Neural progenitor cell (in vitro differentiated cells): ENCODE measurements around the gene NHP2. TPM values are rescaled to one million over a fixed set of nuclear protein-coding genes. Genes with fewer than 3 reads are reported as not detected.
A peak's percentile ranks its signal among the peaks of the same experiment; 100 is the strongest.

Experiments
- DNase-seq: peaks from one replicate; pipeline ENCODE4 v3.0.0-alpha.2; 2016; ENCODE audit warnings: low spot score
- H2AFZ ChIP-seq: fragments of 200-600 bp; sonication (generic); replicated peaks from 2 replicates; pipeline ENCODE4 v1.6.1; 2016; ENCODE audit warnings: antibody characterized with exemption
- H3F3A ChIP-seq: fragments of 200-600 bp; sonication (generic); 2 replicates; pipeline ENCODE4 v1.6.1; 2016; ENCODE audit warnings: antibody characterized with exemption, low read depth
- H3K27ac ChIP-seq: fragments of 200-600 bp; sonication (generic); 2 replicates; pipeline ENCODE4 v1.5.1; 2016; ENCODE audit warnings: mild to moderate bottlenecking
- H3K27me3 ChIP-seq: fragments of 200-600 bp; sonication (generic); 2 replicates; pipeline ENCODE4 v1.6.1; 2016; ENCODE audit warnings: mild to moderate bottlenecking, moderate library complexity
- H3K36me3 ChIP-seq: fragments of 200-600 bp; sonication (generic); 2 replicates; pipeline ENCODE4 v1.5.1; 2016
- H3K4me1 ChIP-seq: fragments of 200-600 bp; sonication (generic); 2 replicates; pipeline ENCODE4 v1.6.1; 2016; ENCODE audit warnings: mixed run types
- H3K4me2 ChIP-seq: fragments of 200-600 bp; sonication (generic); 2 replicates; pipeline ENCODE4 v1.6.1; 2016
- H3K4me3 ChIP-seq: fragments of 200-600 bp; sonication (generic); 2 replicates; pipeline ENCODE4 v1.5.1; 2016
- H3K79me2 ChIP-seq: fragments of 200-600 bp; sonication (generic); 2 replicates; pipeline ENCODE4 v1.6.1; 2016; ENCODE audit warnings: low read depth
- H3K9ac ChIP-seq: fragments of 200-600 bp; sonication (generic); 2 replicates; pipeline ENCODE4 v1.6.1; 2016
- H3K9me3 ChIP-seq: fragments of 200-600 bp; sonication (generic); 2 replicates; pipeline ENCODE4 v1.5.1; 2016; ENCODE audit warnings: low read depth
- H4K20me1 ChIP-seq: fragments of 200-600 bp; sonication (generic); 2 replicates; pipeline ENCODE4 v1.6.1; 2016; ENCODE audit warnings: low read depth
- H3K27ac Mint-ChIP-seq: 3 replicates; pipeline ENCODE4 v1.8.0; 2021; ENCODE audit warnings: mixed read lengths
- H3K27me3 Mint-ChIP-seq: 2 replicates; pipeline ENCODE4 v1.8.0; 2022; ENCODE audit warnings: low read depth, mild to moderate bottlenecking, inconsistent platforms, moderate library complexity, mixed read lengths; ENCODE audit not compliant: insufficient read depth
- H3K36me3 Mint-ChIP-seq: 3 replicates; pipeline ENCODE4 v1.8.0; 2021; ENCODE audit warnings: mixed read lengths
- H3K4me1 Mint-ChIP-seq: 3 replicates; pipeline ENCODE4 v1.8.0; 2021; ENCODE audit warnings: mixed read lengths
- H3K4me3 Mint-ChIP-seq: 3 replicates; pipeline ENCODE4 v1.8.0; 2021; ENCODE audit warnings: mild to moderate bottlenecking, moderate library complexity, mixed read lengths
- H3K9me3 Mint-ChIP-seq: 3 replicates; pipeline ENCODE4 v1.8.0; 2020; ENCODE audit warnings: mixed read lengths
- EZH2 ChIP-seq: fragments of 200-600 bp; sonication (generic); IDR thresholded peaks from 2 replicates; pipeline ENCODE4 v1.6.1; 2017; ENCODE audit warnings: antibody characterized with exemption, mild to moderate bottlenecking, moderate library complexity
- EZH2phosphoT487 ChIP-seq: fragments of 200-600 bp; sonication (generic); IDR thresholded peaks from 2 replicates; pipeline ENCODE4 v1.6.1; 2017; ENCODE audit warnings: antibody characterized with exemption
- total RNA-seq: library from RNA; depleted of rRNA; stranded (reverse); fragments of >200 nt; gene quantifications from 2 replicates; pipeline ENCODE4 v1.2.3, GENCODE V29; 2015; ENCODE audit warnings: low replicate concordance
- TF ChIP-seq, protein P1 (sequence below): fragments of 200-600 bp; sonication (generic); IDR thresholded peaks from 2 replicates; pipeline ENCODE4 v1.5.1; 2017; ENCODE audit warnings: antibody characterized with exemption, mild to moderate bottlenecking

The NHP2 gene
- total RNA-seq, 1 donor from 2014 or later: 357 TPM

GRCh38 chr5:178115136-178115813 lies 38.4 kb downstream of the NHP2 start:
- Mint-ChIP-seq H3K4me3 (peak overlapping the region; percentile 95), H3K36me3 (no peaks in the 10 kb centered on the region), H3K4me1 (peaks cover 31% of the 10 kb centered on the region), H3K9me3 (no peaks in the 10 kb centered on the region), H3K27me3 (peaks cover 12% of the 10 kb centered on the region), H3K27ac (peak overlapping the region; percentile 99)
- peak overlapping the region; percentile 99 for H3K4me2 ChIP-seq
- H3K4me1 ChIP-seq: peaks cover 29% of the 10 kb centered on the region
- peaks cover 45% of the 10 kb centered on the region for H3F3A ChIP-seq
- peaks cover 43% of the 10 kb centered on the region for H3K79me2 ChIP-seq
- TF ChIP-seq EZH2phosphoT487 (no peak), EZH2 (no peak)
- TF ChIP-seq, protein P1, sequence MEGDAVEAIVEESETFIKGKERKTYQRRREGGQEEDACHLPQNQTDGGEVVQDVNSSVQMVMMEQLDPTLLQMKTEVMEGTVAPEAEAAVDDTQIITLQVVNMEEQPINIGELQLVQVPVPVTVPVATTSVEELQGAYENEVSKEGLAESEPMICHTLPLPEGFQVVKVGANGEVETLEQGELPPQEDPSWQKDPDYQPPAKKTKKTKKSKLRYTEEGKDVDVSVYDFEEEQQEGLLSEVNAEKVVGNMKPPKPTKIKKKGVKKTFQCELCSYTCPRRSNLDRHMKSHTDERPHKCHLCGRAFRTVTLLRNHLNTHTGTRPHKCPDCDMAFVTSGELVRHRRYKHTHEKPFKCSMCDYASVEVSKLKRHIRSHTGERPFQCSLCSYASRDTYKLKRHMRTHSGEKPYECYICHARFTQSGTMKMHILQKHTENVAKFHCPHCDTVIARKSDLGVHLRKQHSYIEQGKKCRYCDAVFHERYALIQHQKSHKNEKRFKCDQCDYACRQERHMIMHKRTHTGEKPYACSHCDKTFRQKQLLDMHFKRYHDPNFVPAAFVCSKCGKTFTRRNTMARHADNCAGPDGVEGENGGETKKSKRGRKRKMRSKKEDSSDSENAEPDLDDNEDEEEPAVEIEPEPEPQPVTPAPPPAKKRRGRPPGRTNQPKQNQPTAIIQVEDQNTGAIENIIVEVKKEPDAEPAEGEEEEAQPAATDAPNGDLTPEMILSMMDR: no peak
- H3K27ac ChIP-seq: peak overlapping the region; percentile 96
- peaks cover 28% of the 10 kb centered on the region for H4K20me1 ChIP-seq
- peak; percentile 93 for DNase-seq
- peak overlapping the region; percentile 77 for H3K4me3 ChIP-seq
- H2AFZ ChIP-seq: no peak overlapping the region
- H3K27me3 ChIP-seq: peaks cover 12% of the 10 kb centered on the region
- H3K9ac ChIP-seq: peak overlapping the region; percentile 33
- H3K9me3 ChIP-seq: no peaks in the 10 kb centered on the region
- no peaks in the 10 kb centered on the region for H3K36me3 ChIP-seq

GRCh38 chr5:178114325-178115135 lies 39.2 kb downstream of the NHP2 start:
- peak; percentile 67 for DNase-seq
- Mint-ChIP-seq H3K27me3 (peaks cover 12% of the 10 kb centered on the region), H3K36me3 (no peaks in the 10 kb centered on the region), H3K27ac (peak overlapping the region; percentile 93), H3K9me3 (no peaks in the 10 kb centered on the region), H3K4me3 (peak overlapping the region; percentile 95), H3K4me1 (peaks cover 31% of the 10 kb centered on the region)
- Histone ChIP-seq H3K9ac (no peak overlapping the region), H3K4me1 (peaks cover 29% of the 10 kb centered on the region), H2AFZ (no peak overlapping the region), H3K27me3 (peaks cover 12% of the 10 kb centered on the region), H3K4me2 (peak overlapping the region; percentile 99), H3F3A (peaks cover 45% of the 10 kb centered on the region), H3K9me3 (no peaks in the 10 kb centered on the region), H3K36me3 (no peaks in the 10 kb centered on the region), H3K4me3 (peak overlapping the region; percentile 77), H4K20me1 (peaks cover 28% of the 10 kb centered on the region), H3K27ac (peak overlapping the region; percentile 96), H3K79me2 (peaks cover 43% of the 10 kb centered on the region)
- TF ChIP-seq EZH2phosphoT487: no peak
- TF ChIP-seq EZH2: no peak
- TF ChIP-seq, protein P1: no peak

DNA sequence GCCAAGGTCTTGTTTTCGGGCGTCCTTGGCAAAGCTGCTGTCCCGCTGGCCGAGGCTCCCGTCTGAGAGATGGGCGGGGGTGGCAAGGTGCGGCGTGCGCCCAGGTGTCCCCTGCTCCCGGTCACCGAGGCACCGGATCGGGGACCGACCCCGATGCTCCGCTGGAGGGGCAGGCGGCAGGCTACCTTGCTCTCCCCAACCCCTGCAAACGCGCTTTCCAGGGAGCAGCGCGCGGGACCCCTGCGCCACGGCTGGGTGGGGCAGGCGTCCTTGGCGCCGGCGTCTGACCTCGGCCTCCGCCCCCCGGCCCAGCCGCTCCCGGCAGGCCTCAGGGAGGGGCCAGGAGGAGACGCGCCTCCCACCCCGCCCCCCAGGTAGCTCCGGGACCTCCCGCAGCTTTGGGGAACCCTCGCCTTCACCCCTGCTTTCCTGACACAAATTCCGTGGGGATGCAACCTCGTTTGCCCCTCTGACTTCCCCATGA lies 39.8 kb downstream of the NHP2 start:
- Mint-ChIP-seq H3K4me3 (peak overlapping the region; percentile 95), H3K27me3 (peaks cover 12% of the 10 kb centered on the region), H3K9me3 (no peaks in the 10 kb centered on the region), H3K36me3 (no peaks in the 10 kb centered on the region), H3K27ac (peak overlapping the region; percentile 70), H3K4me1 (peaks cover 34% of the 10 kb centered on the region)
- H3K27ac ChIP-seq: no peak overlapping the region
- no peak overlapping the region for H3K9ac ChIP-seq
- H3K79me2 ChIP-seq: peaks cover 43% of the 10 kb centered on the region
- H3K36me3 ChIP-seq: no peaks in the 10 kb centered on the region
- H3K27me3 ChIP-seq: peaks cover 12% of the 10 kb centered on the region
- TF ChIP-seq EZH2 (no peak), EZH2phosphoT487 (no peak)
- TF ChIP-seq, protein P1: no peak
- H3K9me3 ChIP-seq: no peaks in the 10 kb centered on the region
- DNase-seq: peak; percentile 61
- peaks cover 29% of the 10 kb centered on the region for H3K4me1 ChIP-seq
- peak overlapping the region; percentile 84 for H2AFZ ChIP-seq
- H4K20me1 ChIP-seq: peaks cover 28% of the 10 kb centered on the region
- peak overlapping the region; percentile 99 for H3K4me2 ChIP-seq
- peak overlapping the region; percentile 77 for H3K4me3 ChIP-seq
- H3F3A ChIP-seq: peaks cover 45% of the 10 kb centered on the region
